Natural killer cell (primary cell): ENCODE measurements around the gene USP30. TPM values are rescaled to one million over a fixed set of nuclear protein-coding genes. Genes with fewer than 3 reads are reported as not detected.

Experiments used
- ATAC-seq, 3 donors: fragments of 150-1000 bp in 2 of 3; fragments of 200-7000 bp in 1 of 3; cut with Tn5 transposase; 1 replicate in 1 of 3; 2 replicates in 2 of 3; pipeline ENCODE4 v1.10.0; 2021; ENCODE audit warnings: mild to moderate bottlenecking in 2 of 3, moderate library complexity in 2 of 3
- DNase-seq, 2 donors: peaks; one replicate each; pipeline versions ENCODE4 v3.0.0 to v3.0.0-alpha.2; 2013 to 2021; ENCODE audit warnings: mixed read lengths in 1 of 2
- H3K27ac ChIP-seq: one replicate; pipeline ENCODE4 v1.5.1; 2013; ENCODE audit warnings: mild to moderate bottlenecking, low read length
- H3K27me3 ChIP-seq: one replicate; pipeline ENCODE4 v1.6.1; 2013; ENCODE audit warnings: low read length; ENCODE audit not compliant: control insufficient read depth, insufficient read depth
- H3K36me3 ChIP-seq: one replicate; pipeline ENCODE4 v1.6.1; 2013; ENCODE audit warnings: low read length; ENCODE audit not compliant: control insufficient read depth, insufficient read depth
- H3K4me1 ChIP-seq: one replicate; pipeline ENCODE4 v1.6.1; 2013; ENCODE audit warnings: low read length; ENCODE audit not compliant: control insufficient read depth, insufficient read depth
- H3K4me3 ChIP-seq: one replicate; pipeline ENCODE4 v1.5.1; 2013; ENCODE audit warnings: low read length
- H3K9me3 ChIP-seq: one replicate; pipeline ENCODE4 v1.6.1; 2013; ENCODE audit warnings: low read length; ENCODE audit not compliant: control insufficient read depth, insufficient read depth
- H3K27ac Mint-ChIP-seq, 2 donors: one replicate each; pipeline ENCODE4 v1.8.0; 2022; ENCODE audit warnings: mild to moderate bottlenecking in 2 of 2, mixed read lengths in 2 of 2, moderate library complexity in 1 of 2
- H3K27me3 Mint-ChIP-seq, 2 donors: one replicate each; pipeline ENCODE4 v1.8.0; 2022; ENCODE audit warnings: low read depth in 2 of 2, mixed read lengths in 2 of 2
- H3K36me3 Mint-ChIP-seq: one replicate; pipeline ENCODE4 v1.8.0; 2022; ENCODE audit warnings: mixed read lengths
- H3K4me1 Mint-ChIP-seq, 2 donors: one replicate each; pipeline ENCODE4 v1.8.0; 2022; ENCODE audit warnings: mixed read lengths in 2 of 2
- H3K4me3 Mint-ChIP-seq: one replicate; pipeline ENCODE4 v1.8.0; 2022; ENCODE audit warnings: mild to moderate bottlenecking, moderate library complexity, mixed read lengths
- H3K9me3 Mint-ChIP-seq, 2 donors: one replicate each; pipeline ENCODE4 v1.8.0; 2022; ENCODE audit warnings: mixed read lengths in 2 of 2
- CTCF ChIP-seq: fragments of 200-600 bp; IDR thresholded peaks from one replicate; pipeline ENCODE4 v1.8.0; 2022; ENCODE audit warnings: antibody characterized with exemption
- WGBS: methylation state at CpG from one replicate; pipeline ENCODE4 v1.1.7; 2013; ENCODE audit warnings: missing lambda C conversion rate; ENCODE audit not compliant: insufficient coverage; 5-methylcytosine and 5-hydroxymethylcytosine counted together
- intact Hi-C: fragments of 100-400 bp; cut with micrococcal nuclease; formaldehyde crosslinking; loops from one replicate; pipeline ENCODE4 v1.14.2; 2022
- total RNA-seq, 4 donors: library from RNA; stranded (reverse); fragments of 120-200 nt in 1 of 4; gene quantifications; one replicate each; pipeline versions ENCODE4 v1.2.3 to v1.2.4, GENCODE V29; 2013 to 2022

Gene USP30
- total RNA-seq, 3 donors from 2014 or later (not counting 1 experiment from before 2014, with no cell fraction given), result 18.4 to 20.8 (median 20.1) TPM

- H3K36me3 Mint-ChIP-seq, result no peaks in the 10 kb centered on the region
- no peak for TF ChIP-seq CTCF
- H3K36me3 ChIP-seq, result no peaks in the 10 kb centered on the region
- H3K27me3 ChIP-seq, result no peaks in the 10 kb centered on the region
- no peak overlapping the region for H3K27ac ChIP-seq
- ATAC-seq (no peak), DNase-seq (no peak)
- no peaks in the 10 kb centered on the region for H3K4me1 ChIP-seq
- no peak overlapping the region for H3K27ac Mint-ChIP-seq
- intact Hi-C loops, result no loop called here
- peaks cover 0 to 4% of the 10 kb centered on the region in 2 donors for H3K27me3 Mint-ChIP-seq
- peaks cover 6 to 10% of the 10 kb centered on the region in 2 donors for H3K4me1 Mint-ChIP-seq
- no peaks in the 10 kb centered on the region for H3K9me3 ChIP-seq
- no peak overlapping the region for H3K4me3 Mint-ChIP-seq
- H3K4me3 ChIP-seq, result no peak overlapping the region
- 95% methylated on average over 13 of the region's 13 CpGs for WGBS
- H3K9me3 Mint-ChIP-seq, result no peaks in the 10 kb centered on the region
Observed at GRCh38 chr12:109127533-109128242, 75.3 kb downstream of the USP30 start.

DNA sequence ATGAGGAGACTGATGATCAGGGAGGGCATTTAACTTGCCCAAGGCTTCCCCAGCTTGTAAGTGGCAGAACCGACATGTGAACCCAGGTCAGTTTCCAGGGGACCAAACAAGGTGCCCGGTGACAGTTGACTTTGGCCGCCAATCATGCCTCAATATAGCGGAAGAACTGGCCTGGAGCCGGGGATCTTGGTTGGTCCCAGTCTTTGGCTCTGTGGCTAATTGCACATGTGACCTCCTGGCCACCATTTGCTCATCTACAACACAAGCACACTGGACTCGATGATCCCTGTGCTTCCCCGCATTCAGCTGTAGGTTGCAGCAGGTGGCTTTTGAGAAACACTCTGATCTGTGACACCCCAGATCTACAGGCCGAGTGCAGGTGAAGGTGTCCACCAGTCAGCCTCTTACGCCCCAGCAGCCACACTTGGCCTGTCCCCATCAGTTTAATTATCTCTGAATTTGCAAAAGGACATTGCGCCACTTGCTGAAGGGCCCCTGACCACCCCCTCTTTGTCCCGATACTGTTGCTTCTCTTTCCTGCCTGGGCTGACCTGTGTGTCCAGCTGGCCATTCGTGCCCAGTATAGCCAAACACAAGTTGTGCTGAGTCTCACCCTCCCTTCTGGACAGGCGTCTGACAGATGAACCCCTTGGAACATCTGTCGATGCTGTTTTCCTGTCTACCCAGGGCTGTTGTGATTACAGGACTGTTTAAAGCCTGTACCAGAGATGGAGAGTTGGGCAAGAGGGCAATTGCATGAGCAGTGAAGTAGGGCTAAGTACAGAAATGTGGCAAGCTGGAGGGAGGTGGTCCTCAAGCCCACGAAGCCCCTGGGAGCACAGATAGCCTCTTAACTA lies 78.1 kb downstream of the USP30 start:
- Histone ChIP-seq H3K27ac (no peak overlapping the region), H3K27me3 (no peaks in the 10 kb centered on the region), H3K9me3 (no peaks in the 10 kb centered on the region), H3K4me3 (no peak overlapping the region), H3K36me3 (no peaks in the 10 kb centered on the region), H3K4me1 (no peaks in the 10 kb centered on the region)
- no peak overlapping the region for H3K4me3 Mint-ChIP-seq
- H3K4me1 Mint-ChIP-seq, result peaks cover 6% of the 10 kb centered on the region in 2 donors
- no peak overlapping the region for H3K27ac Mint-ChIP-seq
- intact Hi-C loops, result no loop called here
- no peak for DNase-seq
- peaks cover 0 to 4% of the 10 kb centered on the region in 2 donors for H3K27me3 Mint-ChIP-seq
- ATAC-seq, result no peak
- 89% methylated on average over 15 of the region's 15 CpGs for WGBS
- no peaks in the 10 kb centered on the region for H3K36me3 Mint-ChIP-seq
- no peak for TF ChIP-seq CTCF
- H3K9me3 Mint-ChIP-seq, result no peaks in the 10 kb centered on the region

DNA sequence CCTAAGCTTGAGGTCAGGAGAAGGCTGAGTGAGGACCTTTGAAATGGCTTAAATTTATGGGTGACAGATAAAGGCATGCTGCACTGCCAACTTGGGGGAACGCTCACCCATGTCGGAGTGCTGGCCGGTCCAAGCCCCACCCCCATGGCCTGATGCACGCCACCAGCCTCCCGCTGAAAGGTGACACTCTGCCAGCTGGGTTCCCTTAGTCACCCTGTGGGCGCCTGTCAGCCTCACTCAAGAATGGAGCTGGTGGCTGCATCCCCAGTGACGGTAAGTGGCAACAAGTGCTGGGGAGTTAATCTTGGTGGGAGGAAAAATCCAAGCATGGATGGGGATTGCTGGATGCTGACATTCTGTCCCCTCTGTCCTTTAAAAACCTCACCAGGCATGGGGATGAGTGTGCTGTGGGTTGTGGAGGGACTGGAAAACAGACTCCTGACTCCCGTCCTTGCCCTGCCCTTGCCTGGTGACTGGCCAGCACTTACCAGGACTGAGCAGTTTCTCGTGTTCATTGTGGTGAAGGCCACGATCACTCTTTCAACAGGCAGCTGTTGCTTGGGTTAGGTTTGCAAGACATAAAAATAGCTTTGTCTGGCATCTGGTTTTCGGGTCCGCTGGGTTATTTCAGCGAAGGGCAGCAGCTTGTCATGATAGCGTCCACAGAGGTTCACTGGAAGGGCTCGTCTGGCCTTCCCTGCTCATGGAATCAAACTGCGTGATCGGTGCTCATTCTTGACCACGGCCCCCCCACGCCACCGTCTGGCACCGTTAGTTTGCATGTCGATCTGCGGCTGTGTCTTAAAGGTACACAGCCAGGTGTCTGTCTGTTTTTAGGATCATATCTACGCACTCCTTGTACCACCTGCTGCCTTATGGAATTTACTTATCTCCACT lies 79.0 kb downstream of the USP30 start:
- WGBS, result 75% methylated on average over 24 of the region's 24 CpGs
- no peaks in the 10 kb centered on the region for H3K9me3 Mint-ChIP-seq

More for the DNA sequence above, 79.0 kb downstream of the USP30 start:
- Mint-ChIP-seq H3K4me3 (no peak overlapping the region), H3K4me1 (no peaks in the 10 kb centered on the region), H3K27me3 (peaks cover 0 to 4% of the 10 kb centered on the region in 2 donors), H3K27ac (no peak overlapping the region), H3K36me3 (no peaks in the 10 kb centered on the region)
- ATAC-seq (no peak), DNase-seq (no peak)
- no peak overlapping the region for H3K4me3 ChIP-seq
- H3K27me3 ChIP-seq, result no peaks in the 10 kb centered on the region
- no peak for TF ChIP-seq CTCF
- no peaks in the 10 kb centered on the region for H3K4me1 ChIP-seq
- H3K36me3 ChIP-seq, result no peaks in the 10 kb centered on the region
- H3K9me3 ChIP-seq, result no peaks in the 10 kb centered on the region
- intact Hi-C loops, result no loop called here
- no peak overlapping the region for H3K27ac ChIP-seq
